ENCODE results near the gene DNAJC19. TPM values are rescaled to one million over a fixed set of nuclear protein-coding genes. Genes with fewer than 3 reads are reported as not detected.
"Not testable (repeated sequence)": the region's sequence is repeated elsewhere in the genome, so short reads cannot be mapped to it uniquely, and the experiment has no call there.

DNAJC19 gene
- total and polyA plus RNA-seq, 4 donors = 26.4 to 51.7 (median 36.7) TPM

GRCh38 chr3:181006541-181006940, 17.0 kb upstream of the DNAJC19 start:
- Histone ChIP-seq H3K4me1 (ENCODE audit: control insufficient read depth in 5 of 5, insufficient read depth in 5 of 5, low read length in 5 of 5) (no peaks in the 10 kb centered on the region), H3K4me3 (no peak overlapping the region), H3K36me3 (ENCODE audit: control insufficient read depth in 4 of 4, insufficient read depth in 4 of 4, low read length in 4 of 4) (no peaks in the 10 kb centered on the region), H3K27ac (ENCODE audit: low read depth in 1 of 2, low read length in 1 of 2) (no peak overlapping the region), H3K9me3 (ENCODE audit: control insufficient read depth in 4 of 4, insufficient read depth in 3 of 4, low read length in 3 of 4) (peaks cover 0 to 2% (median 0%) of the 10 kb centered on the region in 4 donors), H3K9ac (ENCODE audit: insufficient read depth in 1 of 2, low read length in 2 of 2) (no peak overlapping the region), H3K27me3 (ENCODE audit: control insufficient read depth in 3 of 3, insufficient read depth in 3 of 3, low read length in 2 of 3) (no peaks in the 10 kb centered on the region)
- 88 to 89% methylated on average over 7 of the region's 7 CpGs for WGBS, 2 donors
- ATAC-seq (ENCODE audit: insufficient read depth, low FRiP score) (no peak), DNase-seq (no peak)
- TF ChIP-seq CTCF (IDR thresholded peaks at IDR 0.05; ENCODE audit: control extremely low read depth, extremely low read depth) = no peak

- DNase-seq; H3K4me3 ChIP-seq; H3K27me3 ChIP-seq (ENCODE audit: control insufficient read depth in 3 of 3, insufficient read depth in 3 of 3, low read length in 2 of 3); ATAC-seq (ENCODE audit: insufficient read depth, low FRiP score); H3K9me3 ChIP-seq (ENCODE audit: control insufficient read depth in 4 of 4, insufficient read depth in 3 of 4, low read length in 3 of 4); H3K27ac ChIP-seq (ENCODE audit: low read depth in 1 of 2, low read length in 1 of 2); H3K36me3 ChIP-seq (ENCODE audit: control insufficient read depth in 4 of 4, insufficient read depth in 4 of 4, low read length in 4 of 4); H3K9ac ChIP-seq (ENCODE audit: insufficient read depth in 1 of 2, low read length in 2 of 2); H3K4me1 ChIP-seq (ENCODE audit: control insufficient read depth in 5 of 5, insufficient read depth in 5 of 5, low read length in 5 of 5): not testable (repeated sequence)
- 62 to 79% methylated on average over 2 of the region's 2 CpGs for WGBS, 2 donors
Measured at GRCh38 chr3:181003469-181003868, 13.9 kb upstream of the DNAJC19 start.

DNA sequence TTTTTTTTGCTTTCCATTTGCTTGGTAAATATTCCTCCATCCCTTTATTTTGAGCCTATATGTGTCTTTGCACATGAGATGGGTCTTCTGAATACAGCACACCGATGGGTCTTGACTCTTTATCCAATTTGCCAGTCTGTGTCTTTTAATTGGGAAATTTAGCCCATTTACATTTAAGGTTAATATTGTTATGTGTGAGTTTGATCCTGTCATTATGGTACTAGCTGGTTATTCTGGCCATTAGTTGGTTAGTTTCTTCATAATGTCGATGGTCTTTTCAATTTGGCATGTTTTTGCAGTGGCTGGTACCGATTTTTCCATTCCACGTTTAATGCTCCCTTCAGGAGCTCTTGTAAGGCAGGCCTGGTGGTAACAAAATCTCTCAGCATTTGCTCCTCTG, 12.8 kb upstream of the DNAJC19 start:
- H3K4me3 ChIP-seq; DNase-seq; H3K36me3 ChIP-seq (ENCODE audit: control insufficient read depth in 4 of 4, insufficient read depth in 4 of 4, low read length in 4 of 4); H3K9ac ChIP-seq (ENCODE audit: insufficient read depth in 1 of 2, low read length in 2 of 2); H3K27me3 ChIP-seq (ENCODE audit: control insufficient read depth in 3 of 3, insufficient read depth in 3 of 3, low read length in 2 of 3); ATAC-seq (ENCODE audit: insufficient read depth, low FRiP score); H3K4me1 ChIP-seq (ENCODE audit: control insufficient read depth in 5 of 5, insufficient read depth in 5 of 5, low read length in 5 of 5); H3K27ac ChIP-seq (ENCODE audit: low read depth in 1 of 2, low read length in 1 of 2); H3K9me3 ChIP-seq (ENCODE audit: control insufficient read depth in 4 of 4, insufficient read depth in 3 of 4, low read length in 3 of 4): not testable (repeated sequence)
- WGBS, 2 donors = 84 to 91% methylated on average over 4 of the region's 4 CpGs

DNA sequence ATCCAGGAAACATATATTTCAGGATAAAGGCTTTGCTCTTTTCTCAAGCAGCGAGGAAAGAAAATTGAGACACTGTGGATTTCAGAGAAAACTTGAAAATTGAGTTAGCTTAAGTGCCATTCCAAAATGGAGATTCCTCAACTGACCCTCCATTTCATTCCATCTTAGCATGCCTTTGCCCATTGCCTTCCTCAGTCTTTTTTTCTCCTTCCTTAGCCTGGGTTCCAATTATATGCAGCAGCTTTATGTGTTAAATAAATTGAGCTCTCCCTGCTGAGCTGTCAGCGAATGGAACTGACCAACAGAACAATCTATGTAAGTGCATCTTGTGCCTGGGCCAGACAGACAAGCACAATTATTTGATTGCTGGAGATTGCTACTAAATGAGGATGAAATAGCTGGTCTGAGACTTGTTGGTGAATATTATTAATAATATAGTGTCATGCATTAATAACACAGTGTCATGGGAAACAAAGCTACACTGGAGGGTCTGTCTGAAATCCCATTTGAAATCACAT, 6.9 kb upstream of the DNAJC19 start:
- H3K9me3 ChIP-seq (ENCODE audit: control insufficient read depth in 4 of 4, insufficient read depth in 3 of 4, low read length in 3 of 4) = no peaks in the 10 kb centered on the region
- peaks cover 0 to 4% (median 0%) of the 10 kb centered on the region in 3 donors for H3K27me3 ChIP-seq (ENCODE audit: control insufficient read depth in 3 of 3, insufficient read depth in 3 of 3, low read length in 2 of 3)
- no peak for DNase-seq
- H3K4me1 ChIP-seq (ENCODE audit: control insufficient read depth in 5 of 5, insufficient read depth in 5 of 5, low read length in 5 of 5) = no peaks in the 10 kb centered on the region
- ATAC-seq (ENCODE audit: insufficient read depth, low FRiP score) = no peak
- WGBS, 2 donors = 83 to 89% methylated on average over 2 of the region's 2 CpGs
- no peak overlapping the region for H3K9ac ChIP-seq (ENCODE audit: insufficient read depth in 1 of 2, low read length in 2 of 2)
- no peak overlapping the region for H3K27ac ChIP-seq (ENCODE audit: low read depth in 1 of 2, low read length in 1 of 2)
- H3K4me3 ChIP-seq = no peak overlapping the region
- TF ChIP-seq CTCF (IDR thresholded peaks at IDR 0.05; ENCODE audit: control extremely low read depth, extremely low read depth) = no peak
- H3K36me3 ChIP-seq (ENCODE audit: control insufficient read depth in 4 of 4, insufficient read depth in 4 of 4, low read length in 4 of 4) = no peaks in the 10 kb centered on the region

All from lung (tissue), 12 donors.